Endothelial cell of umbilical vein (primary cell): ENCODE data around the gene CASP10. TPM values are rescaled to one million over a fixed set of nuclear protein-coding genes. Genes with fewer than 3 reads are reported as not detected.

ENCODE experiments used
- BruUV-seq: library from RNA; stranded (reverse); fragments of 400-500 nt; replicated peaks from 2 replicates; lab custom pipeline; 2021; lab: Mats Ljungman, UMichigan
- CTCF ChIA-PET: fragments of 300-600, 350-600 bp; sonication (Branson Sonifier 250); formaldehyde crosslinking; loops from one replicate; lab custom pipeline; 2021; ENCODE audit warnings: antibody characterized with exemption, inconsistent platforms; lab: Charles Lee
- POLR2A ChIA-PET: fragments of 300-600, 350-600 bp; sonication (Branson Sonifier 250); formaldehyde crosslinking; loops from one replicate; lab custom pipeline; 2021; ENCODE audit warnings: antibody characterized with exemption, inconsistent platforms; lab: Charles Lee
- DNase-seq: peaks from one replicate; pipeline ENCODE4 v3.0.0-alpha.2; 2011; ENCODE audit warnings: low read depth, low spot score
- FAIRE-seq: peaks from 2 replicates; lab custom pipeline; 2011; peaks lifted over from hg19 to GRCh38; lab: Jason Lieb, UNC
- H2AFZ ChIP-seq: 2 replicates; pipeline ENCODE4 v1.6.0; 2012; ENCODE audit warnings: low read depth, low read length, control low read depth, inconsistent platforms
- H3K27ac ChIP-seq: 2 replicates; pipeline ENCODE4 v1.5.1; 2011; ENCODE audit warnings: low read depth, mild to moderate bottlenecking, control low read depth, low read length, moderate library complexity; ENCODE audit not compliant: insufficient read depth
- H3K27me3 ChIP-seq, 2 experiments: 2 replicates each; pipeline versions ENCODE4 v1.6.0 to v1.6.1; 2011; ENCODE audit warnings: low read length in 2 of 2, mixed read lengths in 1 of 2; ENCODE audit not compliant: control insufficient read depth in 2 of 2, insufficient read depth in 2 of 2
- H3K36me3 ChIP-seq, 2 experiments: 2 replicates in 1 of 2; 3 replicates in 1 of 2; pipeline ENCODE4 v1.5.1; 2011; ENCODE audit warnings: low read length in 2 of 2, mild to moderate bottlenecking in 1 of 2, moderate library complexity in 1 of 2; ENCODE audit not compliant: control insufficient read depth in 2 of 2, insufficient read depth in 2 of 2; ENCODE audit errors: extremely low read depth in 1 of 2
- H3K4me1 ChIP-seq: 3 replicates; pipeline ENCODE4 v1.5.1; 2011; ENCODE audit warnings: mild to moderate bottlenecking, low read length; ENCODE audit not compliant: control insufficient read depth, insufficient read depth; ENCODE audit errors: extremely low read depth
- H3K4me2 ChIP-seq: 2 replicates; pipeline ENCODE4 v1.6.1; 2011; ENCODE audit warnings: low read length, control low read depth, mixed read lengths; ENCODE audit not compliant: insufficient read depth
- H3K4me3 ChIP-seq, 3 experiments: fragments of 200-600 bp in 1 of 3; sonication (generic), shearing (Covaris generic) in 1 of 3; replicated peaks in 1 of 3; 2 replicates each; pipeline ENCODE4 v1.5.1; 2011 to 2016; ENCODE audit warnings: control low read depth in 3 of 3, low read length in 3 of 3, mild to moderate bottlenecking in 2 of 3, inconsistent platforms in 1 of 3, low read depth in 1 of 3, moderate library complexity in 1 of 3; ENCODE audit not compliant: insufficient read depth in 1 of 3
- H3K79me2 ChIP-seq: 2 replicates; pipeline ENCODE4 v1.6.0; 2012; ENCODE audit warnings: low read length, inconsistent platforms; ENCODE audit not compliant: control insufficient read depth, insufficient read depth
- H3K9ac ChIP-seq: replicated peaks from 2 replicates; pipeline ENCODE3; 2011; ENCODE audit warnings: low read length, control low read depth; ENCODE audit not compliant: insufficient read depth; ENCODE audit errors: extremely low read depth
- H3K9me1 ChIP-seq: replicated peaks from 3 replicates; pipeline ENCODE4 v1.6.0; 2011; ENCODE audit warnings: mild to moderate bottlenecking, low read length; ENCODE audit not compliant: control insufficient read depth, insufficient read depth; ENCODE audit errors: extremely low read depth
- H3K9me3 ChIP-seq: replicated peaks from 2 replicates; pipeline ENCODE4 v1.5.1; 2012; ENCODE audit warnings: low read length, inconsistent platforms; ENCODE audit not compliant: control insufficient read depth, insufficient read depth
- H4K20me1 ChIP-seq: replicated peaks from 2 replicates; pipeline ENCODE3; 2011; ENCODE audit warnings: mild to moderate bottlenecking, low read length; ENCODE audit not compliant: control insufficient read depth, insufficient read depth; ENCODE audit errors: extremely low read depth
- CTCF ChIP-seq, 2 donors: IDR thresholded peaks; 1 replicate in 1 of 2; 2 replicates in 1 of 2; pipeline ENCODE4 v1.5.1; 2011; ENCODE audit warnings: low read length in 2 of 2, mild to moderate bottlenecking in 2 of 2, moderate library complexity in 2 of 2, control low read depth in 1 of 2, inconsistent platforms in 1 of 2, low read depth in 1 of 2; ENCODE audit not compliant: insufficient read depth in 1 of 2; ENCODE audit errors: extremely low read depth in 1 of 2
- EZH2 ChIP-seq: IDR thresholded peaks from 2 replicates; pipeline ENCODE4 v1.6.1; 2012; ENCODE audit warnings: borderline replicate concordance, low read depth, mild to moderate bottlenecking, moderate library complexity, low read length, inconsistent platforms; ENCODE audit not compliant: severe bottlenecking
- FOS ChIP-seq: IDR thresholded peaks from 2 replicates; pipeline ENCODE4 v1.6.1; 2011; ENCODE audit warnings: mild to moderate bottlenecking, low read length, moderate library complexity, borderline replicate concordance; ENCODE audit not compliant: insufficient read depth
- GATA2 ChIP-seq: IDR thresholded peaks from 2 replicates; pipeline ENCODE4 v1.7.0; 2011; ENCODE audit warnings: low read depth, mild to moderate bottlenecking, moderate library complexity, mixed read lengths, low read length; ENCODE audit not compliant: insufficient read length, insufficient read depth
- JUN ChIP-seq: IDR thresholded peaks from 2 replicates; pipeline ENCODE4 v1.6.1; 2011; ENCODE audit warnings: borderline replicate concordance, low read depth; ENCODE audit not compliant: insufficient read length, insufficient read depth
- MAX ChIP-seq: IDR thresholded peaks from 2 replicates; pipeline ENCODE4 v1.6.1; 2011; ENCODE audit not compliant: insufficient read depth, insufficient read length
- MYC ChIP-seq: IDR thresholded peaks from one replicate; pipeline ENCODE4 v1.6.1; 2011; ENCODE audit warnings: mild to moderate bottlenecking, low read depth, low read length
- POLR2A ChIP-seq: IDR thresholded peaks from 2 replicates; pipeline ENCODE4 v1.6.1; 2012; ENCODE audit warnings: low read depth, mild to moderate bottlenecking, control low read depth, low read length
- POLR2AphosphoS5 ChIP-seq: IDR thresholded peaks from 2 replicates; pipeline ENCODE4 v1.6.1; 2012; ENCODE audit warnings: low read depth, mild to moderate bottlenecking, control low read depth, low read length, moderate library complexity; ENCODE audit not compliant: insufficient read depth
- dilution Hi-C: fragments of 300-500 bp; cut with MboI; formaldehyde crosslinking; loops from one replicate; pipeline ENCODE4 v1.15.0; 2019; ENCODE audit warnings: low sequenced_read_pairs; ENCODE audit not compliant: extremely low pct_ligation_motif_present
- intact Hi-C: fragments of 100-400 bp; cut with micrococcal nuclease; formaldehyde crosslinking; loops from one replicate; pipeline ENCODE4 v1.10.0; 2022
- polyA plus RNA-seq, 4 experiments: library from polyadenylated mRNA; depleted of rRNA in 3 of 4; stranded (reverse) in 3 of 4; unstranded in 1 of 4; fragments of >200 nt; gene quantifications; 2 replicates each; pipeline versions ENCODE4 v1.2.1 to v1.2.3, GENCODE V29; 2011 to 2012; ENCODE audit warnings: missing spikeins in 1 of 4
- total RNA-seq: library from RNA; stranded (reverse); gene quantifications from 2 replicates; pipeline ENCODE4 v1.2.3, GENCODE V29; 2021

CASP10 gene
- total and polyA plus RNA-seq, 2 donors (not counting 3 experiments of a cell fraction or from before 2014, with no cell fraction given) = 16.4 to 37.6 TPM

GRCh38 chr2:201266629-201267028 lies 83.7 kb downstream of the CASP10 start:
- Histone ChIP-seq H3K4me2 (no peak overlapping the region), H3K36me3 (no peaks in the 10 kb centered on the region), H3K9me1 (no peaks in the 10 kb centered on the region), H3K4me1 (no peaks in the 10 kb centered on the region), H2AFZ (no peak overlapping the region), H3K27me3 (no peaks in the 10 kb centered on the region), H4K20me1 (no peaks in the 10 kb centered on the region), H3K9me3 (no peaks in the 10 kb centered on the region), H3K4me3 (no peak overlapping the region), H3K79me2 (no peaks in the 10 kb centered on the region), H3K27ac (no peak overlapping the region), H3K9ac (no peak overlapping the region)
- intact Hi-C loops (no loop called here), dilution Hi-C loops (no loop called here)
- CTCF ChIA-PET = interaction anchor here (0.5 to 1.1 kb wide), 2 partner anchors 9 to 15 kb away, joined by 3 read pairs; no protein-coding TSS in a partner anchor
- POLR2A ChIA-PET = no interaction called here
- DNase-seq = no peak
- BruUV-seq = no TSS peak
- no peak for TF ChIP-seq GATA2
- TF ChIP-seq JUN = no peak
- no peak for TF ChIP-seq EZH2
- TF ChIP-seq MAX = no peak
- no peak for TF ChIP-seq FOS
- no peak for TF ChIP-seq CTCF (IDR thresholded peaks at IDR 0.05; ENCODE audit: extremely low read depth in 1 of 2, insufficient read depth in 1 of 2, low read depth in 1 of 2, low read length in 2 of 2)
- TF ChIP-seq POLR2AphosphoS5 = no peak
- no peak for TF ChIP-seq POLR2A
- TF ChIP-seq MYC = no peak
- FAIRE-seq = no peak
